NCI-H524 (cell line): ENCODE data around the gene RNASE11.
"Not testable (repeated sequence)": the region's sequence is repeated elsewhere in the genome, so short reads cannot be mapped to it uniquely, and the experiment has no call there.

Source experiments
- DNase-seq, 2 experiments: peaks; one replicate each; lab custom pipeline; 2025; lab: John Stamatoyannopoulos, UW

The RNASE11 gene

GRCh38 chr14:20587489-20588154, at the start of gene RNASE11:
RNASE11 (minus strand) TSS chr14:20588001.
- DNase-seq = no peak

GRCh38 chr14:20632831-20633691, 45.3 kb upstream of the RNASE11 start:
- peak; percentile 79 to 94 for DNase-seq

GRCh38 chr14:20632448-20632830, 44.6 kb upstream of the RNASE11 start:
- no peak for DNase-seq

- DNase-seq = peak; percentile 24 to 51
Measured at GRCh38 chr14:20631880-20632389, 44.1 kb upstream of the RNASE11 start.

- DNase-seq = peak; percentile 66 to 83
Measured at GRCh38 chr14:20631023-20631879, 43.5 kb upstream of the RNASE11 start.

- peak; percentile 58 to 74 for DNase-seq
Measured at GRCh38 chr14:20630340-20631022, 42.7 kb upstream of the RNASE11 start.

- no peak for DNase-seq
Measured at GRCh38 chr14:20628063-20628854, 40.5 kb upstream of the RNASE11 start.

GRCh38 chr14:20627346-20628027, 39.7 kb upstream of the RNASE11 start:
- DNase-seq = no peak

- no peak for DNase-seq
Measured at GRCh38 chr14:20626274-20626673, 38.5 kb upstream of the RNASE11 start.

GRCh38 chr14:20624495-20625070, 36.8 kb upstream of the RNASE11 start:
- DNase-seq = peak; percentile 42 to 75

- DNase-seq = no peak
Measured at GRCh38 chr14:20623798-20624197, 36.0 kb upstream of the RNASE11 start.

- no peak for DNase-seq
Measured at GRCh38 chr14:20622816-20623291, 35.1 kb upstream of the RNASE11 start.

GRCh38 chr14:20620798-20621478, 33.1 kb upstream of the RNASE11 start:
- DNase-seq = no peak

- DNase-seq = not testable (repeated sequence)
Measured at GRCh38 chr14:20619688-20620087, 31.9 kb upstream of the RNASE11 start.

GRCh38 chr14:20618271-20618749, 30.5 kb upstream of the RNASE11 start:
- no peak for DNase-seq

- no peak for DNase-seq
Measured at GRCh38 chr14:20617138-20618003, 29.6 kb upstream of the RNASE11 start.

- DNase-seq = no peak
Measured at GRCh38 chr14:20615996-20616395, 28.2 kb upstream of the RNASE11 start.
